Measurements from ENCODE around the gene GRB10.

The GRB10 gene

DNA sequence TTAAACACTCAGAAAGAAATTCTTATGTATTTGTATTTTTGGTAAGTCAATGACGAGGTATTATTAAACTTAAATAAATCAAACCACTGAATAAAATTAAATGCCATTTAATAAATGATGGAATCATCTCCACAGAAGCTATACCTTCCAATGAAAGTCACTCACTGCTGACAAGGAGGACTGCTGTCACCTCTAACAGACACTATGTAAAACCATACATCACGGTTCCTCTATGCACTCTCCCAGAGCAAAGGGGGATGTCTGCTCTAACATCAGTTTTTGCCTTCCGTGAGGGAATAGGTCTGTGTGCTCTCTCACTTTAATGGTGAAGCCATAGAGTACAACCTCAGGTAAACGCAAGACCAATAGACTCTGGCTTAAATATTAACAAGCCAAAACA lies 117.8 kb downstream of the GRB10 start:
- DNase-seq (ENCODE audit: low read depth, low spot score) = no peak
- Histone ChIP-seq H3K27ac (ENCODE audit: low read length) (no peak overlapping the region), H3K9me3 (ENCODE audit: control insufficient read depth, insufficient read depth, low read length) (no peaks in the 10 kb centered on the region), H3K4me1 (ENCODE audit: control insufficient read depth, insufficient read depth, low read length) (no peaks in the 10 kb centered on the region; the same call in 1 of the 2 replicates), H3K4me3 (ENCODE audit: low read length) (no peak overlapping the region), H3K27me3 (ENCODE audit: control insufficient read depth, insufficient read depth, low read length) (no peaks in the 10 kb centered on the region), H3K36me3 (ENCODE audit: control insufficient read depth, insufficient read depth, low read length) (peaks cover 4% of the 10 kb centered on the region; the same call in 1 of the 2 replicates)
- no CpG with 5 or more reads among the region's 4 CpGs for WGBS (ENCODE audit: insufficient coverage, insufficient read length)

DNA sequence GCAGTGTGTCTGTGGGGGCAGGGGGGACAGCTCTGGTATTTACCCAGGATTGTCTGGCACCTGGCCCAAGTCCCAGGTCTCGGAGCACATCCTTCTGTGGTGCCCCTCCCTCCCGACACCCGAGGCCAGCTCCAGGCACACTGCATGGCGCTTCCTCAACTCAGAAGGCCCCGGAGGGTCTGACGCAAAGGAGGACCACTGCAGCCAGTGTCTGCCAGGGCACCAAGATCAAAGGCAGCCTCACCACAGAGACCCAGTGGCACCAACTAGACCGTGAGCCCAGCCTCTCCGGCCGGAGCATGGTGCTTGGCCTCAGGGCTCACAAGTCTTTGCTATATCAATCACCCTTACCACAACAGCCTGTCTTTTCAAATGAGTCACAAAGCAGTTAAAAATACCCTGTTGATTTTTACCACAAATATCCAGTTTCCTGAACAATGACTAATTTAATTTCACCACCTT lies 118.2 kb downstream of the GRB10 start:
- Histone ChIP-seq H3K4me3 (ENCODE audit: low read length) (no peak overlapping the region), H3K27ac (ENCODE audit: low read length) (no peak overlapping the region), H3K27me3 (ENCODE audit: control insufficient read depth, insufficient read depth, low read length) (no peaks in the 10 kb centered on the region), H3K4me1 (ENCODE audit: control insufficient read depth, insufficient read depth, low read length) (no peaks in the 10 kb centered on the region; the same call in 1 of the 2 replicates), H3K36me3 (ENCODE audit: control insufficient read depth, insufficient read depth, low read length) (peaks cover 4% of the 10 kb centered on the region; the same call in 1 of the 2 replicates), H3K9me3 (ENCODE audit: control insufficient read depth, insufficient read depth, low read length) (no peaks in the 10 kb centered on the region)
- DNase-seq (ENCODE audit: low read depth, low spot score) = no peak
- no CpG with 5 or more reads among the region's 9 CpGs for WGBS (ENCODE audit: insufficient coverage, insufficient read length)

DNA sequence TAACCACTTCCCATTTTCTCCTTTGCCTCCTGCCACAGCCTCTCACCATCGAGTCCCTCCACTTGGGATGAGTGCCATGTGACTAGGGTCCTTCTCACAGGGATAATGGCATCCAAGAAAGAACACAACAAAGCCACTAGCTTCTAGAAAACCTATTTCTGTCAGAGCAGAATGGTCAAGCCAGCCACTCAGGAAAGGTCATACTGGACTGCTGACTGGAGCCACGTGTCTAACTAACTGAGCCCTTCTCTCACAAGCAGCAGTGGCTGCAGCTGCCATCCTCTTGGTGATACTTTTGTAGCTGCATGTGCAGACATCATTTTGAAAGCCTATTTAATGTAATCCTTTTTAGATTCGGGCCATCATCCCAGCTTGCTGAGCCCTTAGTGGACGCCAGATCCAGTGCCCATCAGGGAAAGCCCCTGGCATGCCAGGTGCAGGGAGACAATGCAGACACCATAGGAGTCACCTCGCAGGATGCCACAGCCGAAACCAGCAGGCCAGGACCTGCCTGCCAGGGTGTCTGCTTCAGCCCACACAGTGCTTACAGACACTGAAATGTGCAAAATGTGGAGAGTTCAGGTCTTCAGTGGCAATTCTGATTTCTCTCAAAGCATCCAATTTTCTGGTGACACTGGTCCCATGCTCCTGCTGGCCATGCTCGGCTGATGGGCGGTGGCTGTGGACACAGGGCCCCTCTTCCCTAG lies 119.1 kb downstream of the GRB10 start:
- DNase-seq (ENCODE audit: low read depth, low spot score) = no peak
- no peaks in the 10 kb centered on the region for H3K27me3 ChIP-seq (ENCODE audit: control insufficient read depth, insufficient read depth, low read length)
- H3K36me3 ChIP-seq (ENCODE audit: control insufficient read depth, insufficient read depth, low read length) = peaks cover 4% of the 10 kb centered on the region; the same call in 1 of the 2 replicates
- H3K9me3 ChIP-seq (ENCODE audit: control insufficient read depth, insufficient read depth, low read length) = no peaks in the 10 kb centered on the region
- H3K4me1 ChIP-seq (ENCODE audit: control insufficient read depth, insufficient read depth, low read length) = no peaks in the 10 kb centered on the region; the same call in 1 of the 2 replicates
- no CpG with 5 or more reads among the region's 8 CpGs for WGBS (ENCODE audit: insufficient coverage, insufficient read length)
- no peak overlapping the region for H3K27ac ChIP-seq (ENCODE audit: low read length)
- no peak overlapping the region for H3K4me3 ChIP-seq (ENCODE audit: low read length)

DNA sequence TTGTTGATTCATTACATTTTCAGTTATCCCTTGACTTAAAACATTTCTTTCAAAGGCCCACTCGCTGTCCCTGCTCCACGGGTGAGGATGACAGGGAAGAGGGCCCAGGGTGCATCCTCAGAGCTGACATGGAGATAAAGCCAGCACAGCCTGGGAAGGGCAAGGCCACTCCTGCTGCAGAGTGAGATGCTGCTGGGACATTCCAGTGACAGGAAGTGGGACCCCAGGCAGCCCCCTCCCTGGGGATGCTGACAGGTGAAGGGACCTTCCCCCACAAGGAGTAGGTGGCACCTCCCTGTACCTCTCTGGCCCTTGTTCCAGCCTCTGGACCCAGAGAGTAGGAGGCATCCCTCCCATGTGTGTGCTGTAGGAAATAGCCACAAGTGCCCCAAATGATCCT lies 119.7 kb downstream of the GRB10 start:
- Histone ChIP-seq H3K4me1 (ENCODE audit: control insufficient read depth, insufficient read depth, low read length) (no peaks in the 10 kb centered on the region; the same call in 1 of the 2 replicates), H3K9me3 (ENCODE audit: control insufficient read depth, insufficient read depth, low read length) (no peaks in the 10 kb centered on the region), H3K4me3 (ENCODE audit: low read length) (no peak overlapping the region), H3K27ac (ENCODE audit: low read length) (no peak overlapping the region), H3K27me3 (ENCODE audit: control insufficient read depth, insufficient read depth, low read length) (no peaks in the 10 kb centered on the region), H3K36me3 (ENCODE audit: control insufficient read depth, insufficient read depth, low read length) (0 out of 2 replicates have a peak, but pooled peaks cover 4% of the 10 kb centered on the region)
- WGBS (ENCODE audit: insufficient coverage, insufficient read length) = no CpG with 5 or more reads among the region's 2 CpGs
- no peak for DNase-seq (ENCODE audit: low read depth, low spot score)

DNA sequence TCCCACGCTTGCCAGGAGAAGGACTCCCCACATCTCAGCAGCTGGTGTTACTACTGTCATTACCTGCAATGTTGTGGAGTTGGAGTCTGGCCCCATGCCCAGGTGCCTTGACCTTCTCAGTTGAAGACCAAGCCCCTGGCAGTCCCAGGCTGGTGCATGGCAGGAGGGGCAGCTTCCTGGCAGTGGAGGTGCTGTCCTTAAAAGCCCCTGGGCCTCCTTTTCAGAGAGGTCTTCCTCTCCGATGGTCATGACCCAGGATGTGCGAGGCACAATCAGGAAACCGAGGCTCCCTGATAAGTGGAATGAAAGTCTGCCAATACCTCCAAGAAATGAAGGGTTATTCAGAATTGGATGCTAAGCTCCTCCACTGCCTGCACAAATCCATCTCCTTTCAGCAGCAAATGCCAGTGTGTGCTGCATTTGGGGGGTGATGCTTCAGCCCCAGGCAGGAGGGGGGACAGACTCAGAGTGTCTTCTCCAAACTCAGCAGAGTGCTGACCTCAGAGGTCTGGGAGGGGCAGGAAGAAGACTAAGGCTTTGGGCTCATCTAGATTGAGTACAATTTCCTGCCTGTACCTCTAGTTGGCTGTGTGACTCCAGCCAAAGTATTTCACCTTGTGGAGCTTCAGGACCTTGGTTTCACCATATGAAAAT lies 120.5 kb downstream of the GRB10 start:
- H3K27ac ChIP-seq (ENCODE audit: low read length) = no peak overlapping the region
- no peaks in the 10 kb centered on the region for H3K27me3 ChIP-seq (ENCODE audit: control insufficient read depth, insufficient read depth, low read length)
- no peak for DNase-seq (ENCODE audit: low read depth, low spot score)
- 0 out of 2 replicates have a peak, but pooled peaks cover 4% of the 10 kb centered on the region for H3K36me3 ChIP-seq (ENCODE audit: control insufficient read depth, insufficient read depth, low read length)
- H3K4me3 ChIP-seq (ENCODE audit: low read length) = no peak overlapping the region
- no peaks in the 10 kb centered on the region; the same call in 1 of the 2 replicates for H3K4me1 ChIP-seq (ENCODE audit: control insufficient read depth, insufficient read depth, low read length)
- WGBS (ENCODE audit: insufficient coverage, insufficient read length) = no CpG with 5 or more reads among the region's 4 CpGs
- H3K9me3 ChIP-seq (ENCODE audit: control insufficient read depth, insufficient read depth, low read length) = no peaks in the 10 kb centered on the region

DNA sequence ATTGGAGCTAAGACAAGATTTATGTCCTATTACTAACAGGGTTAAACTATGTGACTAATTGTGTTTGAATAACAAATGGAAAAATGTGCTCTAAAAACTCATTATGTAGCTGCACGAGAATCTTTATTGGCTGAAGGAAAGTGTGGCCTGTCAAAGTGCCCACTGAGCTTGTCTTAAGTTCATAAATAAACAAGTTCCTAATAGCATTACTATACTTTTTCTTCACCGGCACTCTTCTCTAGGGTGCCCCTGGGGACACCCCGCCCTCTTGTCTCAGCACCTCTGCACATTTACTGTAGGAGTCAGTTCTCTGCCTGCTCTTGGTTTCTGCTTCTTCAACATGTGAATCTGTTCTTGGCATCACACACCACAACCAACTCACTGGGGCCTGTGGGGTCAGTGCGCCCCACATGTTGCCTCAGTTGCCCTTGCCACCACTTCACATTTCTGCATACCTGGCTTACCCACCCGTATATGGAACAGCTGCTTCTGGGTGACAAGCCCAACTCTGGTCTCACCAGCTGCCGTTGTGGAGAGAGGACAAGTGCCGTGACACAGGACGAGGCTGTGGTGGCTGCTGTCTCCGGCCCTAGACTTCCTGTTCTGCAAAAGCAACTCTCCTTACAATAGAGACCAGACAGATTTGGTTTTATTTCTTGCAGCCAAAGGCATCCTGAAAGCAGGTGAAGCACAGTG lies 121.2 kb downstream of the GRB10 start:
- Histone ChIP-seq H3K27ac (ENCODE audit: low read length) (no peak overlapping the region), H3K27me3 (ENCODE audit: control insufficient read depth, insufficient read depth, low read length) (no peaks in the 10 kb centered on the region), H3K4me1 (ENCODE audit: control insufficient read depth, insufficient read depth, low read length) (no peaks in the 10 kb centered on the region; the same call in 1 of the 2 replicates), H3K4me3 (ENCODE audit: low read length) (no peak overlapping the region), H3K9me3 (ENCODE audit: control insufficient read depth, insufficient read depth, low read length) (no peaks in the 10 kb centered on the region), H3K36me3 (ENCODE audit: control insufficient read depth, insufficient read depth, low read length) (0 out of 2 replicates have a peak, but pooled peaks cover 4% of the 10 kb centered on the region)
- DNase-seq (ENCODE audit: low read depth, low spot score) = no peak
- no CpG with 5 or more reads among the region's 9 CpGs for WGBS (ENCODE audit: insufficient coverage, insufficient read length)

DNA sequence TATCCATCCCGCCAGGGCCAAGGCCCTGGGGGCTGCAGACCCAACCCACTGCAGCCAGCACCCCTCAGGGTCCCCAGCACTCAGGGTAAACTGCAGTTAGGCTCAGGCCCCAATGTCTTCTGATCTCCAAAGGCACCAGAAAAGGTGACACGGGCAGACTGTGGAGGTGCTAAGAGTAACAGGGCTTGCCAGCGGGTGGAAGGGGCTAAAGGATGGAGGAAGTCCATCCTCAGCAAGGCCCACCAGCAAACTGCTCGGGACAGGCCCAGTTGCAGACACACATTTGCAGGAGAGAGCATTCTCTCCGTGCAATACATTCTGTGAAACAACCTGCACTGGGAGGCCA lies 121.9 kb downstream of the GRB10 start:
- no peak overlapping the region for H3K27ac ChIP-seq (ENCODE audit: low read length)
- no peaks in the 10 kb centered on the region; the same call in 1 of the 2 replicates for H3K4me1 ChIP-seq (ENCODE audit: control insufficient read depth, insufficient read depth, low read length)
- no peak for DNase-seq (ENCODE audit: low read depth, low spot score)
- no peak overlapping the region for H3K4me3 ChIP-seq (ENCODE audit: low read length)
- no peaks in the 10 kb centered on the region for H3K27me3 ChIP-seq (ENCODE audit: control insufficient read depth, insufficient read depth, low read length)
- WGBS (ENCODE audit: insufficient coverage, insufficient read length) = no CpG with 5 or more reads among the region's 5 CpGs
- no peaks in the 10 kb centered on the region for H3K9me3 ChIP-seq (ENCODE audit: control insufficient read depth, insufficient read depth, low read length)
- H3K36me3 ChIP-seq (ENCODE audit: control insufficient read depth, insufficient read depth, low read length) = 0 out of 2 replicates have a peak, but pooled peaks cover 4% of the 10 kb centered on the region

DNA sequence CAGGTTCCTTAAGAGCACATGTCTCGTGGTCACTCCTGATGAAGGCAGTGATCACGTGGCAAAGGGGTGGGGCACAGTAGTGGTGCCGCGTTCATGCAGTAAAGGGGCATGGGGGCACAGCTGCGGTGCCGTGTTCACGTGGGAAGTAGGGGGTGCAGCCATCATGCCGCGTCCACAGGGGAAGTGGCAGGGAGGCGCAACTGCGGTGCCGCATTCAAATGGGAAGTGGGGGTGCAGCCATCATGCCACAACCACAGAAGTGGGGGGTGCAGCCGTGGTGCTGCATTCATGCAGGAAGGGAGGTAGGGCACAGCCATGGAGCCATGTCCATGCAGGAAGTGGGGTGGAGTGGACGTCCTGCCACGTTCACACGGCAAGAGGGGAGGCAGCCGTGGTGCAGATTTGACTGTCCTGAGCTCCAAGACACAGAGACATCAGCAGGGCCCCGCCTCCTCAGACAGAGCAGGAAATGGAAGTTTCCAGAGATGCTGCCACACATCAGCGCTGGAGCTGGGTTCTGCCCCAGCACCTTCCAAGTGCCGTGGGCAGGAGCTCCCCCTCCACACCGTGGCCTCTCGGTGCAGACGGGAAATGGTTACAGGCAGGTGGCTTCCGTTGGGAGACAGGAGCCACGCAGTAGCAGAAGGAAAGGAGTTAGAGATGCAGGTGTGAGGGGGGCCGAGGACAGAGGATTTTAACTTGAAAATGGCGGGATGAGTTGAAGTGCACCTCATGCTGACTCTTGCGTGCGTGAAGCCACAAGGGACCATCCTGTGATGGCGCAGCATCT lies 122.5 kb downstream of the GRB10 start:
- 0 out of 2 replicates have a peak, but pooled peaks cover 4% of the 10 kb centered on the region for H3K36me3 ChIP-seq (ENCODE audit: control insufficient read depth, insufficient read depth, low read length)
- no peaks in the 10 kb centered on the region for H3K27me3 ChIP-seq (ENCODE audit: control insufficient read depth, insufficient read depth, low read length)
- H3K4me3 ChIP-seq (ENCODE audit: low read length) = no peak overlapping the region
- H3K4me1 ChIP-seq (ENCODE audit: control insufficient read depth, insufficient read depth, low read length) = no peaks in the 10 kb centered on the region; the same call in 1 of the 2 replicates
- no peak for DNase-seq (ENCODE audit: low read depth, low spot score)
- no peaks in the 10 kb centered on the region for H3K9me3 ChIP-seq (ENCODE audit: control insufficient read depth, insufficient read depth, low read length)
- WGBS (ENCODE audit: insufficient coverage, insufficient read length) = no CpG with 5 or more reads among the region's 30 CpGs
- H3K27ac ChIP-seq (ENCODE audit: low read length) = no peak overlapping the region

DNA sequence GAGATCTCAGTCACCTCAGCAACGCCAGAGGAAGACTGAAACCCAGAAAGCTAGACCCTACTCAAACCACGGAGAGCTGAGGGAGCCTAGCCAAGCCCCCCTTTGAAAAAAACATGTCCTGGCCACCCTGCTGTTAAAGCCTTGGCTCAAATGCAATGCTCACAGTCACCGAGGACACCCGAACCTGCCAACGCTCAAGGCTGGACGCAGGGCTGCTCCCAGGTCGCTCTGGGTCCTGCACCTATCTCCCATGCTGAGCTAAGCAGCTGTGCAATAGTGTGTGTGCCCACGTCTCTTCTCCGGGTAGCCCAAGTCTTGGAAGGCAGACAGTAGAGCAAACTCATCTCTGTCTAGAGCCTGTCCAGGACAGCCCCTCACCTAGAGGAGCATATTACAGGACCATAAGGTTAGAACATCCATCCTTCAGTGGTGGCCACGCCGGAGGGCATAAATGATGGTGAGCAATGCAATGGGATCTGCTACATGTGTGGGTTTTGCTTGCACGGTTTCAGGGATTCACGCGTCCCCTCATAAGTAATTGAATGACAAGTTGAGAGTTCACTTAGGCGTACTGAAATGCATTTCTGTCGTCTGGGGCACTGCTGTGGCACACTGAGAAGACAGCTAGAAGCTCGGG lies 123.2 kb downstream of the GRB10 start:
- Histone ChIP-seq H3K27me3 (ENCODE audit: control insufficient read depth, insufficient read depth, low read length) (no peaks in the 10 kb centered on the region), H3K36me3 (ENCODE audit: control insufficient read depth, insufficient read depth, low read length) (0 out of 2 replicates have a peak, but pooled peaks cover 4% of the 10 kb centered on the region), H3K4me1 (ENCODE audit: control insufficient read depth, insufficient read depth, low read length) (no peaks in the 10 kb centered on the region; the same call in 1 of the 2 replicates), H3K4me3 (ENCODE audit: low read length) (no peak overlapping the region), H3K27ac (ENCODE audit: low read length) (no peak overlapping the region), H3K9me3 (ENCODE audit: control insufficient read depth, insufficient read depth, low read length) (no peaks in the 10 kb centered on the region)
- DNase-seq (ENCODE audit: low read depth, low spot score) = no peak
- WGBS (ENCODE audit: insufficient coverage, insufficient read length) = no CpG with 5 or more reads among the region's 17 CpGs

Data from iPS DF 6.9 (cell line).